Activated CD4-positive, alpha-beta T cell treated with anti-CD3 and anti-CD28 coated beads, Interleukin-2, Interleukin-6, amounts not matched to agents 100 ng/mL and 50 ng/mL, durations not matched to agents 16 hours and 8 hours (primary cell): ENCODE measurements around the gene CYP19A1.
A peak's percentile ranks its signal among the peaks of the same experiment; 100 is the strongest.

Source experiments
- DNase-seq: peaks from one replicate; pipeline ENCODE4 v3.0.0-alpha.2; 2020

CYP19A1 gene

GRCh38 chr15:51338496-51338895 lies at the start of gene CYP19A1:
TSS of gene CYP19A1 (minus strand) at chr15:51338596. CDS start at chr15:51242912, 95,684 bp downstream.
- no peak for DNase-seq

DNA sequence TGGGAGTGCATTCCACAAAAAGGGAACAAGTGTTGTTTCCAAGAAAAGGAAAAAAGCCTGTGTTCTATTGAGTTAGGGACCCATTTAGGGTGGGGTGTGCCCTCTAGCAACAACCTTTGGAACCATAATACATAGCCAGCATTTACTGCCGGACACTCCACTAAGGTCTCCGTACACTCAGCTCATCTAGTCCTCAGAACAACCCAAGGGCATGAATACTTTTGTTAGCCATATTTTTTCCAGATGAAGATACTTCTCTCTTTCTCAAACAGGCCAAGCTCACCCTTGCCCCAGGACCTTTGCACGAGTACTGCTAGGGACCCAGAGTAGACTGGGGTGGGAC lies 49.3 kb upstream of the CYP19A1 start:
- DNase-seq = no peak

DNA sequence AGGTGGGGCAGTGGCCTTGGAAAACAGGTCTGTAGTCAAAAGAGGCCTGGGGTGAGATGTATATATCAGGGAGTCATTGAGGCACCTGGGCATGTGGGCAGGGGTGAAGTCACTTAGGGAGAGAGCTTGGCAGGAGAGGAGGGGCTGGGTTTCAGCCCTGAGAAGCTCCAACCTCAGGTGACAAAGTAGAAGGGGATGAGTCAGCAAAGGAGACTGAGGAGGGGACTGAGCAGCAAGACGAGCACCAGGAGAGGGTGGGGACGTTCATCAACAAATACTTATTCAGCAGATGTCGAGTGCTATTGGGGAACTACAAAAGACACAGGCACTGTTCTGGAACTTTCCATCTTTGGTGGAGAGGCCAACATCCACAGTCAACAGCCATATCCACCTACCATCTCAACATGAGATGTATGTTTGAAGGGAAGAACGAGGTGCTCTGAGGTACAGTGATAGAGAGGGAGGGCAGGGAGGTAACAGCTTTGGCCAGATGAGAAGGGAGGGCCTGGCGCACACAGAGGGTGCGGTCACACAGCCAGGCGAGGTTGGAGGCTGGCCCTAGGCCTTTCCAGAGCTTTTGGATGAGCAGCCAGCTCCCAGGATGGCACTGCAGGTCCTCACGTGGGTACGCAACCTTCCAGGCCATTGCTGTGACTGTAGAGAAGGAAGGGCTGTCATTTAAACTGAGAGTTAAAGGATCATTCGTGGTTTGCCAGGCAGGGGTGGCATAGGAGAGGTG lies 48.7 kb upstream of the CYP19A1 start:
- DNase-seq = no peak

- DNase-seq = no peak
Measured at GRCh38 chr15:51386486-51386885, 48.1 kb upstream of the CYP19A1 start.

DNA sequence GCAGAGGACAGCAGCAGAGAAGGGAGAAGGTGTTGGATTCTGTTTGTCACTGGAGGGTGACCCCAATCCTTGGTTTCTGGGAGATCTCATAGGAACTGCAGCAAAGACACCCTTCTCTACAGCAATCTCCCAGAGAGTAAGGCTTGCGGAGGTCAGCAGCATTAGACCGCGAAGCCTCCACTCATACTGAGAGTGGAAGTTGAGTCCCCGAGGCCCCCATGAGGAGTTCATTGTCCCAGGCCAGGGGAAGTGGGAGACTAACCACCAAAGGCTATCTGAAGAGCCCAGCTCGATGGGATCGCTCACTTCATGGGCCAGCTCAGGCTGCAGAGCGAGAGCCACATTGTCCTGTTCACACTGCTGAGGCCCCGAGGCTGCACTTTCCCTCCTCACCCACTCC lies 47.6 kb upstream of the CYP19A1 start:
- DNase-seq = no peak

DNA sequence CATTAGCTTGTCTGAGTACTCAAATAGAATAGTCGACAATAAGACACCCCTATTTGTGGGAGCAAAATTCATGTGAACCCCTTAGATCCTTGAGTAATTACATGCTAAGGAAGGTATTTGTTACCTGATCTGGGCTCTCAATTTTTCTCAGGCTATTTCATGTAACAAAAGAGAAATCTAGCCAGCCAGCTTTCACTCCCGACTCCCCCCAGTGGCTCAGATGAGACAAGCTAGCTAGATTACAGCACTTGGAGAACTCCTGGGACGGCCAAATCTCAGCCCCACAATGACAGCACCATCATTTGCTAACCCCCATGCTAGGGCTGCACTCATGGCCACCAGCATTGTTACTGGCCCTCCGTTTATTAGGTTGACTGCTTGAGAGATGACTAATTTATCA lies 44.4 kb upstream of the CYP19A1 start:
- DNase-seq = peak; percentile 26

DNA sequence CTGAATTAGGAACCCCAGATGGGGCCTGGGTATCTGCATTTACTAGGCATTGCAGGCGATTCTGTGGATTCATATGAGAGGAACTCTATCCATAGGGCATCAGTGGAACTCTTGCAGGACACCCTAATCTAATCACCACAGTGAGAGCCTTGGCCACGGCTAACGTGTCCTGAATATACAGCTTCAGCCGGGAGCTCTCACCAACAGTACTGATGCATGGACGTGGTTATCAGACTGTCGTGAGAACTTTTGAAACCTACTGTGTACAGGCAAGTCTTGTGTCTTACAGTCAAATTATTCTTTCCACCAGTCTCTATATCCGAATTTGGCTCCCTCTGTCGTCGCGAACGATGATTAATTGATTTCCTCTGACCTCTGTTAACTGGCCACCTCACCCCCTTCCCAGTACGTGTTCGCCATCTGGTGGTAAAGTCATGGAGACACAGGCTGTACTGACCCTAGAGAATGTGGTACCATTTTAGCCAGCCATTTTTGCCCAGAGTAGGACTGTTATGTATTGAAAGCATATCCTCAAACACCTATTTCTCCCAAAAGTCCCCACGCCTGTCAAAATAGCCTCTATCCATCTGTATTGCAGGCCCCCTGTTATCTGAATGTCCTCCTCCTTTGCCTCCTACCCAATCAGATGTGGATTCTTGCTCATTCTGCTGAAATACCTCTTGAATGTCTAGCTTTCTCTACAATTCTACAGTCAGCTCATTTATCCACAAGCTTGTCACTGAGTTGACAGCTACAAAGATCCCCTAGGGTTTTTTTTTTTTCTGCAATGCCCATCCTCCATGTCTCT lies 42.8 kb upstream of the CYP19A1 start:
- peak; percentile 74 for DNase-seq

DNA sequence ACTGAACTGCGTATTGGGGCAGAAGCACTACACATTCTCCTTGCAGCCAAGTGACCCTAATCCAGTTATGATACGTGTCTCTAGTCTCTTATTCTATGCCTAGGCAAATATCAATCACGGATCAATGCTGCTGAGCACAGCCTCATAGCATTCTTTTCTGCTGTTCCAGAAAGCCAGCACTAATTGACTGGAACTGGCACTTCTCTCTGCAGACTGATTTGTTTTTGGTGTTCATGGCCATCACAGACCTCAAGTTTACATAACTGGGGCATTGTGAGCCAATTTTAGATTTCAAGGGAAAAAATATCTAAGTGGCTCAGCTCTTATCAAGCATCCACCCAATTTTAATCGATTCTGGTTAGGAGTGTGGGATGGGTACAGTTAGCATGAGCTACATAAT lies 41.0 kb upstream of the CYP19A1 start:
- DNase-seq = no peak

- no peak for DNase-seq
Measured at GRCh38 chr15:51378406-51378805, 40.0 kb upstream of the CYP19A1 start.

- DNase-seq = no peak
Measured at GRCh38 chr15:51377038-51377786, 38.8 kb upstream of the CYP19A1 start.

DNA sequence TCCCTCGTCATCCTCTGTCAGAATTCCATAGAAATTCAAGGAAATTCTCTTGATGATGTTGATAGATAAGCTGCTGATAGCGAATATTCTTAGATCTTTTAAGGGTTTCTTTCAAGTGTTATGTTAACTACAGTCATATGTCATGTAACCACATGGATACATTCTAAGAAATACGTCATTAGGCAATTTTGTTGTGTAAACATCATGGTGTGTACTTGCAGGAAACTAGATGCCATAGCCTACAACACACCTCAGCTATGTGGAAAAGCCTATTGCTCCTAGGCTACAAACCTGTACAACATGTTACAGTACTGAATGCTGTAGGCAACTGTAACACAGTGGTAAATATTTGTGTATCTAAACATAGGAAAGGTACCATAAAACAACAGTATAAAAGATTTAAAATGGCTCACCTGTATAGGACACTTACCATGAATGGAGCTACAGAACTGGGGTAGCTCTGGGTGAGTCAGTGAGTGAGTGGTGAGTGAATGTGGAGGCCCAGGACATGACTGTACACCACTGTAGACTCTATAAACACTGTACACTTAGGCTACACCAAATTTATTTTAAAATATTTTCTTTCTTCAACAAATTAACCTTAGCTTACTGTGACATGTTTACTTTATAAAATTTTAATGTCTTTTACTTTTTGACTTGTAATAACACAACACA lies 37.7 kb upstream of the CYP19A1 start:
- no peak for DNase-seq

DNA sequence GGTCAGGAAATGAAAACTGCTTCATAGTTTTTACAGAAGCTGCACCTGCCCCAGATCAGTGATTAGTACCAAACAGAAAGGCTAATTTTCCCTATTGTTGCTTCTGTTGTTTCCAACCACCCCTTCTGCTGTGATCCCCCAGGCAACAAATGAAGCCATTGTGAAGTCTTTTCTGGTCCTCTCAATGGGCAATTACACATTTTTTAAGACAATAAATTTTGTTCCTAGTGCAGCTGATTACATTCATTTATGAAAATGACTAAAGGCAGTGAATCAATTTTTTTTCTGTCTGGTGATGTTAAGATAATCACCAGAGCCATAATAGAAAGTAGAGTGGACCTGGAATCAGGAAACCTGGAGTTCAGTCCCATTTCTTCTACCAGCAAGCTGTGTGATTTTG lies 35.7 kb upstream of the CYP19A1 start:
- no peak for DNase-seq

GRCh38 chr15:51371266-51371665 lies 32.9 kb upstream of the CYP19A1 start:
- DNase-seq = no peak

GRCh38 chr15:51369451-51369761 lies 31.0 kb upstream of the CYP19A1 start:
- DNase-seq = no peak

DNA sequence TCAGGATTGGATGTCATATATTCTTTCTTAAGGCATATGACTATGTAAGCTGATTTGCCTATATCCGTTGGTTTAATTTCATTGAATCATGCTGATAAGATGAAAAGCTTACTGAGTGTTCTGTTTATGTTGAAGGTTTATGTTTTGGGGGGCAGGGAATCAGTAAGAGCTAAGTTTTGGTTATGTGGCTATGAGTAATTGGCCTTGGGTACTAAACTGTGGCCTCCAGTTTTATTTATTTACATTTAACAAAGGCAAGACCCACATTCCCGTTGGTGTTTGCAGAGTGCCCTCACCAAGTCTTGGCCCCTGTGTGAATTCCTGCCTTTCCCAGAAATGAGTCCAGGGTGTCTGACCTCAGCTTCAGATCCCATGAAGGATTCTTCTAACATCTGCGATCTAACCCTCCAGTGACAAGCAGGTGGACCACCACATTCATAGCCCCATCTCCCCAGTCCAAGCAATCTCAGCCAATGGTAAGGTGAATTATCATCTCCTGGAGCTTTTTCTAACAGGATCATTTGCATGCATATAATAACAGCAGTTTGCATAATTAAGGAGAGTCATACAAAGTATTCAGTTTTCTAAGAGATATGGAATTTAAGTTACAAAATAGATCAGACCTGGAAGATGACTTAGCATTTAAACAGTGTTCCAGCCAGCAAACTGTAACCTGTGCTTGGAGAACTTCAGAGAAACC lies 30.5 kb upstream of the CYP19A1 start:
- DNase-seq = no peak

- DNase-seq = no peak
Measured at GRCh38 chr15:51368307-51368706, 29.9 kb upstream of the CYP19A1 start.

- DNase-seq = no peak
Measured at GRCh38 chr15:51367322-51367976, 29.1 kb upstream of the CYP19A1 start.

GRCh38 chr15:51366920-51367319 lies 28.5 kb upstream of the CYP19A1 start:
- no peak for DNase-seq

GRCh38 chr15:51366071-51366470 lies 27.7 kb upstream of the CYP19A1 start:
- DNase-seq = no peak

GRCh38 chr15:51365417-51365816 lies 27.0 kb upstream of the CYP19A1 start:
- no peak for DNase-seq

DNA sequence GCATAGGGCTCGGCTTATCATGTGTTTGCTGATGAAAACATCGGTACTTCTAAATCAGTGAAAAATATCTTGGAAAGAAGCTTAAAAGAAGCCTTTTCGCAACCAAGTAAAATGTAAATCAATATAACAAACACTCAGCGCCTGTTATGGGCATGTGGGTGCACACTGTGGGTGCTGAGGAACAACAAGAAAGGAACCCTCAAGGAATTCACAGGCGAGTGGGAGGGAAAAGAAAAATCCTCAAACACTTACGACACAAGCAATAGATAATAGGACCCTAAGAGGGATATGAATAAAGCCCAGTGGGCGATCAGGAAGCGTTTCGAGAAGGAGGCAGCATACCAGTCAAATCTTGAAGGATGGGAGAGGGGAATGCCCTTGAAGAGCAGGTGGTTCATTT lies 25.0 kb upstream of the CYP19A1 start:
- DNase-seq = no peak

DNA sequence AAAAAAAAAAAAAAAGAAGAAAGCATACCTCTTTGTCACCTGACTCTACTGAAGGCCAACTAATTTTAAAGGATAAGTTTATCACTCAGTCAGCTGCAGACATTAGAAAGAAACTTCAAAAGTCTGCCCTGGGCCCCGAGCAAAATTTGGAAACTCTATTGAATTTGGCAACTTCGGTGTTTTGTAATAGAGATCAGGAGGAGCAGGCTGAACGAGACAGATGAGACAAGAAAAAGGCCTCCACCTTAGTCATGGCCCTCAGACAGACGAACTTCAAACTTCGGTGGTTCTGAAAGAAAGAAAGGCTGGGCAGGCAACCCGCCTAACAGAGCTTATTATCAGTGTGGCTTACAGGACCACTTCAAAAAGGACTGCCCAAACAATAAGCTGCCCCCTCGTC lies 21.6 kb upstream of the CYP19A1 start:
- DNase-seq = no peak
